ENCODE results near the gene INTS2.

The INTS2 gene

DNA sequence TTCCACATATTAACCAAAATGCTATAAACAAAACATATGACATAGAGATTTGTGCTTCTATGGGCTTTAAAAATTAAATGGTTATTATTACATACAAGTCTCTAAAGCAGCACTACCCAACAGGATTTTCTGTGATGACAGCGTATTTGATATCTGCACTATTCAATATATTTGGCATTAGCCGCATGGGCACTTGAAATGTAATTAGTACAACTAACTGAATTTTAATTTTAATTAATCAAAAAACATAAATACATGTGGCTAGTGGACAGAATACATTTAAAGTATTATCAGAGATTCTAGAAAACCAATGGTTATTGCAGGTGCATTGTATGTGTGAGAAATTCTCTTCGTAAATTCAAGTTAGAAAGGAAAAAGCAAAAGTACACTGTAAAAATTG is 110.3 kb downstream of the INTS2 start:
- no peak for DNase-seq

DNA sequence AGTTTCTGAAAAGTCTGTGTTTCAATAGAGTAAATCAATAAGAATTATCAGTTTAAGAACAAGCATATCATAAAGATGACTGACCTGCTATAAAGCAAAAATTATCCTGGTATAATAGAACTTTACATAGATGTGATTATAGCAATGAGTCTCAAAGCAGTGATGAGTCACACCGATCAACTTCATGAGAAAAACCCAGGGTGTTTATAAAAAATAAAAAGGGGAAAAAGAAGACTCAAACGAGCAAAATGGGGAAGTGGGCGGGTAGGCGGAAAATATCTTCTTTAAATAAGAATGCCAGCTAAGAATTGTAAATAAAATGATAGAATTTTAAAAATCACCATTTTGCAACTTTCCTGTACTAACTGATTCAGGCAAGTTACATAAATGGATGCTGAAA is 111.2 kb downstream of the INTS2 start:
- DNase-seq, result no peak

DNA sequence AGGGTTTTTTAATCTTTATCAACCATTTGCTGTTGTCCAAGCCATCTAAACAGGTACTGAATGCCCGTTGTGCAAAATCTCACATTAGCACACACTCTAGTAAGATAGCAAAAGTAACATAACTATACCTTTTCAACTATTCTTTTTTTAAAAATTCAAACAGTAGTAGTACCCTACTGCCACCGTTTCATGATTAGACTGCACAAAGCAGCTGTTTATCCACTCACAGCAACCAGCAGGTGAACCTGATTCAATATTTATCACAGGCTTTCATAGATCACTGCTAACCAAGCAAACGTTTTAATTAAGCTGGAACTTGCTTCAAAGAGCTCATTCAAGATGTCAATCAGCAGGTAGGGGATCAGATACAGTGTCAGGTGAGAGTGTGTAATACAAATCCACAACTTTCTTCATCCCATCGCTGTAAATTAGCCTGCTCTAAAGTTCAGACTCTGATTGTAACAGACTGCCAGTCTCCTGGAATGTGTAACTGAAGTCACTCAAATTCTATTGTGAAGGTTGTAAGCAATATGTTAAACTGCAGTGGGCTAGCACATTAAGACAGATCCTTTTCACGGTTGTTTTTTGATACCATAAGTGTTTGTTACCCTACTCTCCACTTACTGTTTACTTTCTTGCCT is 111.8 kb downstream of the INTS2 start:
- DNase-seq, result no peak
